Activated naive CD4-positive, alpha-beta T cell treated with Interleukin-2 at 50 U/mL for 16 hours (primary cell): ENCODE measurements around the gene NELFCD.
"Not testable (repeated sequence)": the region's sequence is repeated elsewhere in the genome, so short reads cannot be mapped to it uniquely, and the experiment has no call there.

Experiments
- DNase-seq: peaks from one replicate; pipeline ENCODE4 v3.0.0-alpha.2; 2020

Gene NELFCD

DNA sequence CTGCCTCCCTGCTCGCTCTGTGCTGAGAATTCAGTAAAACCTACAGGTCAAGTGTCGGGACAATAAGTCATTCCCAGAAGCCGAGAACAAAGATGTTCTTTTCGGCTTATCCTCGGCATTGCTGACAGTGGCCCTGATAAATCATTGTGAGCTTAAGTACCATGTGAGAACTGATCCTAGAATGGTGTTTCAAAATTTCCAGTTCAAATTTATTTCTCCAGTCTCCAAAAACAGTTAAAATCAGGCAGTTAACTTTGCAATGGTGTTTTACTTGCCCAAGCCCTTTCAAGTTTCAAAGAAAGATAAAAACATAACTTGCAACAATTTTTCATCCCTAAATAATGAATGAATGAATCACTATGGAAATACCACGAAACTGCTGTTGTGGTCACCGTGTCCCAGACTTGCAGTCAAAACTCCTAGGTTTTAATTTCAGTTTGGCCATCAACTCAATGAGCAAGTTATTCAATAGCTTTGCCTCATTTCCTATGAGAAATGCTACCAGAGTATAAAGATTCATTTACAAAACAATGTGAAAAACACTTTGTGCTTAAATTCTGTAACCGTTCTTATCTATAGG is 46.8 kb downstream of the NELFCD start:
- DNase-seq: no peak

DNA sequence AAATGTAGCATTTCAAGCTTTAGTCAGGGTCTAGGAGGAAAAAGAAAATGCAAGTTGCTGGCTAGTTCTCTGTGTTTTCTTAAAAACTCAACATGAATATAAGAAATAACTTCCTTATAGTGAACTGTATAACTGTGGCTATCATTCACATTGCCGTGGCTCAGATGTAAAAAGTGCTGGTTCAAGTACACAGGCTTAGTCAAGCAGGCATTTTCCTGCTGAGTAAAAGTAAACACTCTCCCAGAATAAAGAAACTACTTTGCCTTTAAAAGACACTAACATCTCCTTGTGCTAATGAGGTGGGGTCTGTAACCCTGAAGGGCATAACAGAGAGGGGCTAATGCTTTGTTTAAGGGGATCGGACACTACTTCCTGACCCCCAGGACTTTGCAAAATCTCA is 47.8 kb downstream of the NELFCD start:
- DNase-seq: no peak

DNA sequence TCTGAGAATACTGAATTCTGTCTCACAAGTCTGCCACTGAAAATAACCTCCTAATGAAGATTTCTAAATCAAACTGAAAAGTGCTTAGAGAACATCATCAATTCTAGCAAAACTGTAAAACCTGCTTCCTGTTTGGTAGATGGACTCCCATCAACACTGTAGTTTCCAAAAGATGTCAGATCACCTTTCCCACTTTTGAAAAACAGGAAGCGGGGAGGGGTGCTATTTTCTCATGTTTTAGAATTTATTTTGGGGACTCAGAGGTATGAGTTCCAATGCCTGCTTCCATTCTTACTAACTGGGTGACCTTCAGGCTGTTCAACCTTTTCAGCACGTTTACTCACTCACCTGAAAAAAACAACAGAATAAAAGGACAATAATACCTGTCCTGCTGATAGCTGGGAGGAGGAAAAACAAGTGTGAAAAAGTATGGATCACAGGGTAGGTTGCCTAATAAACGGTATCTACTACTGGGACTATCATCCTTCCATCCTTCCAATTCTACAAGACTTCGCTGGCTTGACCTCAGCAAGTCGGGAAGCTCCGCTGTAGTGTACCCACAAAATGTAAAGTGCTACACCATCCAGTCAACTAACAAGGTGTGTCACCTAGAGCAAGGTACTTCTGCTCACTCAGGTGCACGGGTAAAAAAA is 50.0 kb downstream of the NELFCD start:
- no peak for DNase-seq

DNA sequence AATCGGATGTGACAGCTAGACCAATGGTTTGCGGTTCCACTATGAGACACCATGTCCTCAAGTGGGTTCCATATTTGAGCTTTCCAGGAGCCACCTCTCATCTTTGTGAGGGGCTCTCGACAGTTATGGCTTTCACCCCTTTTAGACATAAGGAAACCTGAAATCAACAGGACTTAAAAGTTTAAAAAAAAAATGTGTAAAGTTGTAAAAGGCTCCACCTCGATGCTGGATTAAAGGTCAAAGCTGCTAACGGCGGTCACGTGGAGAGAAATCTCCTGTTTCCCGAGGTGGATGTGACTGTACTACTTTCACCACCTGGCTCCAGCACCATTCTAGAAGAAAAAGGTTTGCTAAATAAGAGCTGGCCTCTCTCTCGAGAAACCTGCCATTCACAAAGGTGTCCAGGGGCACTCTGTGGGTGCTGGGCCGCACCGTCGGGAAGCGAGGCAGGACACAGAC is 50.5 kb downstream of the NELFCD start:
- peak; percentile 23 for DNase-seq

DNA sequence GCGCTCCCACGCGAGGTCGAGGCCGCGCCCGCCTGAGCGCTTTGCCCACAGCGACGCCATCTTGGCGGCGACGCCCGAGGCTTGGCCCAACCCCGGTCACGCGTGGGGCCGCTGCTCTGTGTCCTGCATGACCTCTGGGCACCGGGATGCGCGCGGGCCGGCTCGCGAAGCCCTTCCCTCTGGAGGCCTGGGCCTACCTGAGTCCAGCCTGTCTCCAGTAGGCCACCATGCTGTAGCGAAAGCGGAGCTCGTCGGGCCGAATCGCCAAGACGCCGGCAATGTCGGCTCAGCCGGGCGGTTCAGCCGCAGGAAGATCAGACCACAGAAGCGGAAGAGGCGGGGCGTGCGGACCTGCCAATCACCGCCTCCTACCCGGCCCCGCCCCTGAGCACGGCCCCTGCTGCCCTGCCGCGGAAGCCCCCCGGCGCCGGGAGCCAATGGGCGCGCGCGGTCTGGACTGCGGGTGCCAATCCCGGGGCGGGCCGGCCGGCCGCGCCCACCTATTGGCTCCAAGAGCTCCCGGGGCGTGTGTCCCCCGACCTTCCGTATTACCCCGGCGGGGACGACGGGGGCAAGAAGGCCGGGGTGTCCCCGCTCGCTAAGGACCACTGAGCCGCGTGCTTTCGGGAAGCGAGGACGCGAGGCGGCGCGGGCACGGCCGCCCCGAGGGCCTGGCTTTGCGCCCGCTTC is 51.1 kb downstream of the NELFCD start, which contains the start of gene ATP5F1E:
TSS of gene ATP5F1E (minus strand) at position 313 of the 690 bp plus-strand sequence. CDS start at position 229, 84 bp downstream.
- DNase-seq: peak; percentile 96

DNA sequence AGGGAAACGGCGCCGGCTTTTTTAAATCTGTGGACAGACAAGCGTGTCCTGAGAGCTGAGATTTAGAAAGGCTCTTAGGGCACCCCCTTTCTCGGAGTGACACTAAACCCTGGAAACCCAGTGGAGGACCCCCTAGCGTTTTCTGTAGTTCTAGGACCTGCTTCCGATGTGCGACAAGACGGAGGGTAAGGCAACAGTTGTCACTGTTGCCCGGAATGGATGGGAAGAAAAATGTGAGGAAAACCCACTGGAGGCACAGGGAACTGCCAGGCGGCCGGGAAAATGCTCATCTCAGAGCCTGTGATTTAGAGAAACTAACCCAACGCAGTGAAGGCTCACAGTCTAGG is 51.6 kb downstream of the NELFCD start:
- DNase-seq: no peak

DNA sequence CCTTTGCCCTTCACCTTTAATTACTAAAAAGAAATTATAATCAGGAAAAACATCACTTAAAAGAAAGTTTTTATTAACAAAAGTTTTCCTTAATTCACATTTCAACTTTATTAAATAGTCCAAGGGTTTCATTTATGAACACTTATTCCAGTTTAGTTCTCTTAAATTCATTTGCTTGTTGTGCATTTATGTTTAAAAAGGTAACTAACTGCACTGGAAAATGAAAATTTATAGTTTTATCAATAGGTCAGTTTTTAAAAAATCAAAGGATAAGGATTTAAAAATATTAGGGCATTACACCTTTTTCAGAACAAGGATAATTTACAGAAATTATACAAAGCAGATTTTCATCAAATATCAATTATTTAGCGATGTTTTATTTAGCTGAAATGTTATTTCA is 52.0 kb downstream of the NELFCD start:
- no peak for DNase-seq

DNA sequence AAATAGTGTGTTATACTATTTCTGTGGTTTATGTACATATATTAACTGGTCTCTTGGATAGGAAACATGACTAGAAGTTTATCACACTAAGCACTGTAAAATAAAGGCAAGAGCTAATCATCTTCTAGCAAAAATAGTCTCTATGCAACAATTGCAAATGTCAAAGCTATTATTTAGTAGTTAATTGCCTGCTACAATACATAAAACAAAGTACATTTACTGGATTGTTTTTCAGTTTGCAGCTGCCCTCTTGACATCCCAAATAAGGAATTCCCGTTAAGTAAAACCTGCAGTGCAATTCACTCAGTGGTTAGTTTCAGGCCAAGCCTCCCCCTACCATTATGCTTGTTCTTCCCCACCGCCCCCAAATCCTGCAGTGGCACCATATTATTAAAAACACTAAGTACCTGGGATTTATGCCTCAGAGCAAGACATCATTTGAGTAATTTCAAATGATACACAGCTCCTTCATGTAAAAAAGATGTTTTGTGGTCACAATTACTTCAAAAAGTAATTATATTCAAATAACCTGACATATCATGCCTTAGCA is 52.6 kb downstream of the NELFCD start:
- DNase-seq: no peak

DNA sequence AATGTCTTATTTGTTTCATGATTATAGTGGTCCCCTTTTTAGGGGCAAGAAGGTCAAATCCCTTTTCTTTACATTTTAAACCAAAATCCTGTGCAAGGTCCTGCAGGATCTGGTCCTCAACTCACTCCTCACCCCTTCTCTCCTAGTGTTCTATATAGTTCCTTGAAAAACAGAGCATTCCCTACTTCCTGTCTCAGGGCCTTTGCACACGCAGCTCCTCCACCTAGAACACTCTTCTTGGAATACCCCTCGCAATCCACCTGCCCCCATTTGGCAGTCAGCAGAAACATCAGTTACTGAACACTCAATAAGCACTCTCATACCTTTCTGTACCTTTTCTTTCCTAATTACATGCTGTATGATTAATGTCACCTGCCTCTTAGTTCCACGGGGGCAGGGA is 54.3 kb downstream of the NELFCD start:
- no peak for DNase-seq

DNA sequence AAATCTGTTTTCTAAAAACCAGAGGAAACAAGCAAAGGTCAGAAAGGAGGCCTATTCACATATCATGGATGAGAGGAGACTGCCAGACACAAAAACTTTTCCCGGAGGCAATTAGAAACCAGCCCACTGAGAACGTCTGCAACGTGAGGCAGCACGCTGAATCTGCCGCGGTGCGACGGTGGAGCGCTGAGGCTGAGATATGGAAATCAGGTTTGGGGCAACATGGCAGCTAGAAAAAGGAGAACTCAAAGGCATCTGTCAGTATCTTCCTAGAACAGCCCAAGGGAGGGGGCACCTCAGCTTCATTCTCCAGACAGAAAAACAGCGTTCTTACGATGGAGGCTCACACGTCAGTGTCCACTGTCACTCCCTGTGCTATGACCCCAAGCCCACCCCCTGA is 56.3 kb downstream of the NELFCD start:
- no peak for DNase-seq

DNA sequence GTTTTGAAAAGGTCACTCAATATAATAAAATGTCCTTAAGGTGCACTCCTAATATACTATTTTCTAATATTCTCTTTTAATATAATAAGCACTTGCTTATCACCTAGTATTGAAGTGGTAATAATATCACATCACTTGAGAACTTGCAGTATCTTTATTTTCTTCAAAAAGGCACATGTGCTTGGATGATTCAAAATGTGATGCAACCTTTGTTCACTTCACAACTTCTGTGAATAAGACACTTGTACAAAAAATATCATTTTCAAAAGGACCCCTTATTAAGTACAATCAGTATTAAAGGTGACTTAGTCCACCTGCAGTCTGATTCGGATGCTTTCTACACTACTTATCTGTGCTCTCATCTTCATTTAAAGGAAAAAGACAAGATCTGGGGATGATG is 58.2 kb downstream of the NELFCD start:
- DNase-seq: no peak

DNA sequence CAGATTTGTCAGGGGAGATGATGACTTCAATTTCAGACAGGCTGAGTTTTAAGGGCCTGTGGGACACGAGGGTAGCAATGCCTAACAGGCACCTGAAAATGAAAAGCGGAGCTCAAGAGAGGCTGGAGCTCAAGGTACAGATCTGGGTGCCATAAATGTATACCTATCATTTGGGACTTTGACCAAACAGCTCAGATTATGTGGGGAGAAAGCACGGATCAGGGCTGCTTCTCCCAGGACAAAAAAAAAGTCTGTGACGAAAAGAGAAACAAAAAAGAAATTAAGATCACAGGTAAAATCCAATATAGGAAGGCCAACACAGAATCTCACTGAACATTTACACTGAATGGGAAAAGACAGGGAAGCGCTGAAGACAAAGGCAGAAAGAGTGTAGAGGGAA is 59.6 kb downstream of the NELFCD start:
- DNase-seq: no peak

DNA sequence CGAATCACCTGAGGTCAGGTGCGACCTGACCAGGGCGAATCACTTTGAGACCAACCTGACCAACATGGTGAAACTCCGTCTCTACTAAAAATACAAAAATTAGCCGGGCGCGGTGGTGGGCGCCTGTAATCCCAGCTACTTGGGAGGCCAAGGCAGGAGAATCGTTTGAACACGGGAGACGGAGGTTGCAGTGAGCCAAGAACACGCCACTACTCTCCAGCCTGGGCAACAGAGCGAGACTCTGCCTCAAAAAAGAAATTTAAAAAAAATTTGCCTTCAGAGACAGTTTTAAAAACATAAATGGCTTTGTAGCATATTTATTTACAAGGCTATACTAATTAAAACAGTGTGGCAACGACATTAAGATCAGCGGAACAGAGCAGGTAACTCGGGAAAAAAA is 60.4 kb downstream of the NELFCD start:
- DNase-seq: not testable (repeated sequence)

DNA sequence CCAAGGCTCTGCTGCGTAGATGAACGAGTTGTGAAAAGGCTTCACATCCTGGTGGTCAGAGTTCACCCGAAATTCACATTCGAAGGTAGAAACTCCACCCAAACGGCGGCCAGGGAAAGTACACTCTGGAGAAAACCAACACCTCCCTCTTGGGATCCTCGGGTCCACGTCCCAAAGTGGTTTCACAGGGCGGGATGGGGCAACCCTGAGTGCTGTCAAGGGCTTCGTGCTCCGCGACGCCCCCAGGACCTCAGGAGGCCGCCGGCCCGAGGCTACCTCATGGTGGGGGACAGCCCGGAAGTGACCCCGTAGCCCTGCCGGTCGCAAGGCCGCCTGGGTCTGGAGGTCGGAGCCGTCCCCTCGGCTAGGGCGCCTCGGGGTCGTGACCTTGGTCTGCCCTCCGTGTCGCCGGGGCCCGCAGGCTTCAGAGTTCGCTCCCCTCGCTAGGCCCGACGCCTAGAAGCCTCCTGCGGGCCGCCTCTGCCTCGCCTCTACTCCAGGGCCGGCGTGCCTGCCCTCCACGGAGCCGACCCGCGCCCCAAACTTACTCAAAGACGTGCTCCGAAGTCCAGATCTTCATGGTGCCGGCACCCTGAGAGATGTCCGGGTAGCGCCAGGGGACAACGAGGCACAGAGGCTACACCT is 61.2 kb downstream of the NELFCD start, which contains the start of gene PRELID3B:
TSS of gene PRELID3B (minus strand) at position 636 of the 645 bp plus-strand sequence. CDS start at position 580, 56 bp downstream.
- DNase-seq: no peak

DNA sequence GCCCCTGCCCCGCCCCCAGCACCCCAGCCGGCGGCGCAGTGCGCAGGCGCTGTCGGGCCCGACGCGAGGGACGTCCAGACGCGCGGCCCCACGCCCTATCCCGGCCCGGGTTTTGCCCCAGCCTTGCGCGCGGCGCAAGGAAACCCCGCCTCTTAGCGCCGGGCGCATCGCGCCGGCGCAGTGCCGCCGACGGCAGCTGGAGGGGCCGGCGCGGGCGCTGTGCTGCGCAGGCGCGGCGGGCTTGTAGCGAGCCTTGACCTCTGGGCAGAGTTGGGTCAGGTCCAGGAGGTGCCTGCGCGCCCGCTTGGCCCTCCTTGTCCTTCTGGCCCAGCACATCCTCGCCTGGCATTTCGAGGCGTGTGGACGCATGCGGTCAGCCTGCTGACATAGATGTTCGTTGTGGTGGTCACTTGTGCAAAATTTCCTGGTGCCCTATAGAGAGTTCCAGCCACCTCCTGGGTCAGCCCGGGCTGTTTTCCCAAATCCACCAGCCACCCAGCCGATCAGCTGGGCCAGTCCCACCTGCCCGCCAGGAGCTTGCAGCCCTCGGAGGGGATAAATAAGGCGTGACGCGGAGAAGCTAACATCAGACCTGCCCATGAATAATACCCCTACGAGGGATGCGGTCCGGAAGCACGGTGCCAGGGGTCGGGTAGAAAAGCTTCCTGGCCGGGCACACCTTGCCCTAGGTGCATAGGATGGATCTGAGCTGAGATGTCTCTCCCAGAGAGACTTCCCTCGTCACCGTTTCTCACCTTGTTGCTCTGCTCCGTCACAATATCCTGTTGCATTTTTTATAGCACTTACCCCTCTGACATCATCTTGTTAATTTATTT is 62.0 kb downstream of the NELFCD start:
- DNase-seq: peak; percentile 95

DNA sequence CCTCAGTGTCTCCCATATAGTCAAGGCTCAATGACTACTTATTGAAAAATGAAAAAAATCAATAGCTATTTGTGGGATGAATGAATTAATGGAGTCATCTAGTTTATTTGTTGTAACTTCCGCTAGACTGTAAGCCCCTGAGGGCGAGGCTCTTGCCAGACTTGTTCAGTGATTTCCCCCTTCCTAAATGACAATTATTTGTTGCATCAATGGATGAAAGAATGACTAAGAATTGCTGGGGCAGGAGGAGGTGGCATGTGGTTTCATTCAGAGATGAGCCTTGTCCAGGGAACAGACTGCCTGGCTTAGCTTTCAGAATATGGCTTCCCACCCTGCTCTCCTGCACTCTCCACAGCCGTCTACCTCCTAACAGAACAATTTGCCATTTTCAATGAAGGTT is 62.6 kb downstream of the NELFCD start:
- no peak for DNase-seq

DNA sequence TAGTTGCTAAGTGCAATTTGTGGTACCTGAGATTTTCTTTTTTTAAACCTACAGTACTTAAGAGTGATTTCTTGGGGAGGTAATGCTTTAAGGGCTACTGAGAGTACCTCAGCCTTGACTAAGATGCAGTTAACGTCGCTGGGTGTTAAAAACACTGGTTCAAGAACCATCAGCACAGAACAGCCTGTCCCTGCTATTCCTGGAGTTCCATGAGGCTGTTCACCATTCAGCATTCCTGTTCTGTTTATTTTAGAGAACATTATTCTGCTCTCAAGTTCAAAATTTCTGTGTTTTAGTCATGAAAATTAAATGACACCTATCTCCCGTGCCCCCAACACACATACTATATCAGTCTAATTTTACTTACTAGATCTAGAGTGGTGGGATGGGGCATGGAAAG is 63.2 kb downstream of the NELFCD start:
- no peak for DNase-seq
